ENCODE data around the gene ECHDC1.

DNA sequence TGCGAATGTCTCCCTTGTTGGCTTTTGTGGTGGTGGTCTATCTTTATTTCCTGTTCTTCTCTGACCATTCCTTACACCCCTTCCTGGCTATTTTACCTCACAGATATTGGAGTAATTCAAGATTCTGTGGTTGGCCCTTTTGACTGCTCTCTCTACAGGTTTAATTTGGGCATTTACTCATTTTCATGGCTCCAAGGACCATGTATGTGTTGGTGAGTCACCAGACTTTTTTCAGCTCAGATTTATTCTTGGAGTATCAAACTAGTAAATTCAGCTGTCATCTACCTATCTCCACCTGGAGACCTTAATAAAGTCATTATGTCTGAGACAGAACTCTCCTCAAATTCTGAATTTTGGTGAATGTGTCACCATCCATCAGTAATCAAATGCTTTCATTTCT, 61.2 kb downstream of the ECHDC1 start:
- TF ChIP-seq POLR2A (IDR thresholded peaks at IDR 0.05; ENCODE audit: borderline replicate concordance, extremely low read depth, insufficient read depth, insufficient read length) (no peak), EZH2 (IDR thresholded peaks at IDR 0.05) (no peak)
- TF ChIP-seq, protein P1, sequence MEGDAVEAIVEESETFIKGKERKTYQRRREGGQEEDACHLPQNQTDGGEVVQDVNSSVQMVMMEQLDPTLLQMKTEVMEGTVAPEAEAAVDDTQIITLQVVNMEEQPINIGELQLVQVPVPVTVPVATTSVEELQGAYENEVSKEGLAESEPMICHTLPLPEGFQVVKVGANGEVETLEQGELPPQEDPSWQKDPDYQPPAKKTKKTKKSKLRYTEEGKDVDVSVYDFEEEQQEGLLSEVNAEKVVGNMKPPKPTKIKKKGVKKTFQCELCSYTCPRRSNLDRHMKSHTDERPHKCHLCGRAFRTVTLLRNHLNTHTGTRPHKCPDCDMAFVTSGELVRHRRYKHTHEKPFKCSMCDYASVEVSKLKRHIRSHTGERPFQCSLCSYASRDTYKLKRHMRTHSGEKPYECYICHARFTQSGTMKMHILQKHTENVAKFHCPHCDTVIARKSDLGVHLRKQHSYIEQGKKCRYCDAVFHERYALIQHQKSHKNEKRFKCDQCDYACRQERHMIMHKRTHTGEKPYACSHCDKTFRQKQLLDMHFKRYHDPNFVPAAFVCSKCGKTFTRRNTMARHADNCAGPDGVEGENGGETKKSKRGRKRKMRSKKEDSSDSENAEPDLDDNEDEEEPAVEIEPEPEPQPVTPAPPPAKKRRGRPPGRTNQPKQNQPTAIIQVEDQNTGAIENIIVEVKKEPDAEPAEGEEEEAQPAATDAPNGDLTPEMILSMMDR (IDR thresholded peaks at IDR 0.05 in 2 of 3, conservative IDR thresholded peaks at IDR 0.05 in 1 of 3; ENCODE audit: borderline replicate concordance in 1 of 3, insufficient read depth in 1 of 3, low read depth in 2 of 3, low read length in 2 of 3): no peak

Measured in HCT116 (cell line).